OCI-LY1 (cell line): Measurements from ENCODE around the gene IFIH1.

Experiments
- EZH2 ChIP-seq: fragments of 200-600 bp; sonication (generic), shearing (Covaris generic); IDR thresholded peaks from 2 replicates; pipeline ENCODE4 v1.8.0; 2017; ENCODE audit warnings: borderline replicate concordance, mixed run types, mild to moderate bottlenecking, antibody characterized with exemption, low read length, moderate library complexity, mixed read lengths
- TF ChIP-seq, protein P1 (sequence below): fragments of 200-600 bp; sonication (generic), shearing (Covaris generic); IDR thresholded peaks from 2 replicates; pipeline ENCODE4 v1.5.1; 2017; ENCODE audit warnings: mild to moderate bottlenecking, antibody characterized with exemption, low read length, moderate library complexity, mixed read lengths

GRCh38 chr2:162316590-162316989 is 1.9 kb downstream of the IFIH1 start:
- TF ChIP-seq, protein P1, sequence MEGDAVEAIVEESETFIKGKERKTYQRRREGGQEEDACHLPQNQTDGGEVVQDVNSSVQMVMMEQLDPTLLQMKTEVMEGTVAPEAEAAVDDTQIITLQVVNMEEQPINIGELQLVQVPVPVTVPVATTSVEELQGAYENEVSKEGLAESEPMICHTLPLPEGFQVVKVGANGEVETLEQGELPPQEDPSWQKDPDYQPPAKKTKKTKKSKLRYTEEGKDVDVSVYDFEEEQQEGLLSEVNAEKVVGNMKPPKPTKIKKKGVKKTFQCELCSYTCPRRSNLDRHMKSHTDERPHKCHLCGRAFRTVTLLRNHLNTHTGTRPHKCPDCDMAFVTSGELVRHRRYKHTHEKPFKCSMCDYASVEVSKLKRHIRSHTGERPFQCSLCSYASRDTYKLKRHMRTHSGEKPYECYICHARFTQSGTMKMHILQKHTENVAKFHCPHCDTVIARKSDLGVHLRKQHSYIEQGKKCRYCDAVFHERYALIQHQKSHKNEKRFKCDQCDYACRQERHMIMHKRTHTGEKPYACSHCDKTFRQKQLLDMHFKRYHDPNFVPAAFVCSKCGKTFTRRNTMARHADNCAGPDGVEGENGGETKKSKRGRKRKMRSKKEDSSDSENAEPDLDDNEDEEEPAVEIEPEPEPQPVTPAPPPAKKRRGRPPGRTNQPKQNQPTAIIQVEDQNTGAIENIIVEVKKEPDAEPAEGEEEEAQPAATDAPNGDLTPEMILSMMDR: no peak
- TF ChIP-seq EZH2: no peak
